ENCODE measurements around the gene STT3A. TPM values are rescaled to one million over a fixed set of nuclear protein-coding genes. Genes with fewer than 3 reads are reported as not detected.

Gene STT3A
- total RNA-seq, 1 donor from 2014 or later, result 157 TPM

- H3K36me3 Mint-ChIP-seq, result no peaks in the 10 kb centered on the region
- no peaks in the 10 kb centered on the region for H3K27me3 Mint-ChIP-seq
- TF ChIP-seq CTCF (conservative IDR thresholded peaks at IDR 0.05), result no peak
- no peaks in the 10 kb centered on the region for H3K4me1 Mint-ChIP-seq (ENCODE audit: unreplicated experiment)
- no peak for DNase-seq (ENCODE audit: extremely low spot score, unreplicated experiment)
- peaks cover 5% of the 10 kb centered on the region for H3K9me3 Mint-ChIP-seq
- H3K27ac Mint-ChIP-seq, result no peak overlapping the region
- H3K4me3 Mint-ChIP-seq, result no peak overlapping the region
These were observed 38.6 kb upstream of the STT3A start for GRCh38 chr11:125554038-125554437.

GRCh38 chr11:125559888-125560287 lies 32.8 kb upstream of the STT3A start:
- Mint-ChIP-seq H3K36me3 (no peaks in the 10 kb centered on the region), H3K4me1 (ENCODE audit: unreplicated experiment) (no peaks in the 10 kb centered on the region), H3K4me3 (no peak overlapping the region), H3K27ac (no peak overlapping the region), H3K27me3 (no peaks in the 10 kb centered on the region), H3K9me3 (no peaks in the 10 kb centered on the region)
- TF ChIP-seq CTCF (conservative IDR thresholded peaks at IDR 0.05), result no peak
- no peak for DNase-seq (ENCODE audit: extremely low spot score, unreplicated experiment)

DNA sequence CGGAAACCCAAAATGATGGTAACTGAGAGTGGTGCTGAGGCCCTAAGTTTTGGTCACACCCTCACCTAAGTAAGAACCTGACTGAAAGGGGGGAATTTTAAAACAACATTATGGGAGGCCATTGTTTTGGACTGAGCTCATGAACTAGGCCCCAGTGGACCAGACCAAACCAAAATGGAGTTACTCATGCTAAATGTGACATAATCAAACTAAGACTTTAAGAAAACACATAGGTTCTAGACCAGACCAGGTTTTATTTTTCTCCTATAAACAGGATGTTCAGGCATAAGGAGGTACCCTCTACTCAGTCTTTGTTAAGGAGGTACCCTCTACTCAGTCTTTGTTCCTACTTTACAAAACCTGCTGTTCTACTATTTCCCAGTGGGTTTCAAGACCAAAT lies 30.7 kb upstream of the STT3A start:
- H3K9me3 Mint-ChIP-seq, result no peaks in the 10 kb centered on the region
- H3K4me3 Mint-ChIP-seq, result no peak overlapping the region
- DNase-seq (ENCODE audit: extremely low spot score, unreplicated experiment), result no peak
- no peaks in the 10 kb centered on the region for H3K27me3 Mint-ChIP-seq
- no peaks in the 10 kb centered on the region for H3K36me3 Mint-ChIP-seq
- no peaks in the 10 kb centered on the region for H3K4me1 Mint-ChIP-seq (ENCODE audit: unreplicated experiment)
- no peak overlapping the region for H3K27ac Mint-ChIP-seq
- TF ChIP-seq CTCF (conservative IDR thresholded peaks at IDR 0.05), result no peak

DNA sequence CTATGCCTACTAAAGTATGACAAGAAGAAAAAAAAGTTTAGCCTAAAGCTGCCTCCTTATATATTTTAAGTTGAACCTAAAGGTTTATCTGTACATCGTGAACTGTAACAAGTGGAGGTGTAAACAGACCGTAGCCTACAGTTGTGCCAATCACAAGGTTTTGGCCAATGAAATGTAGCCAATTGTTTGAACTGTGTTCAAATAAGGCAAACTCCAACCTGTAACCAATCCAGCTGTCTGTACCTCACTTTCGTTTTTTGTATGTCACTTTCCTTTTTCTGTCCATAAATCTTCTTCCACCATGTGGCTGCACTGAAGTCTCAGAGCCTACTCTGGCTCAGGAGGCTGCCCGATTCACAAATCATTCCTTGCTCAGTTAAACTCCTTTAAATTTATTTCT lies 30.2 kb upstream of the STT3A start:
- Mint-ChIP-seq H3K27ac (no peak overlapping the region), H3K27me3 (no peaks in the 10 kb centered on the region), H3K36me3 (no peaks in the 10 kb centered on the region), H3K4me1 (ENCODE audit: unreplicated experiment) (no peaks in the 10 kb centered on the region), H3K9me3 (no peaks in the 10 kb centered on the region), H3K4me3 (no peak overlapping the region)
- DNase-seq (ENCODE audit: extremely low spot score, unreplicated experiment), result no peak
- TF ChIP-seq CTCF (conservative IDR thresholded peaks at IDR 0.05), result no peak

- no peak overlapping the region for H3K27ac Mint-ChIP-seq
- no peaks in the 10 kb centered on the region for H3K4me1 Mint-ChIP-seq (ENCODE audit: unreplicated experiment)
- H3K27me3 Mint-ChIP-seq, result no peaks in the 10 kb centered on the region
These were observed 28.3 kb upstream of the STT3A start for GRCh38 chr11:125564357-125564756.

More at GRCh38 chr11:125564357-125564756, 28.3 kb upstream of the STT3A start:
- Mint-ChIP-seq H3K4me3 (no peak overlapping the region), H3K9me3 (no peaks in the 10 kb centered on the region), H3K36me3 (no peaks in the 10 kb centered on the region)
- TF ChIP-seq CTCF (conservative IDR thresholded peaks at IDR 0.05), result no peak
- DNase-seq (ENCODE audit: extremely low spot score, unreplicated experiment), result no peak

Data from type B pancreatic cell (in vitro differentiated cells).